HepG2 (cell line): ENCODE measurements around the gene IFI35. TPM values are rescaled to one million over a fixed set of nuclear protein-coding genes. Genes with fewer than 3 reads are reported as not detected.
A peak's percentile ranks its signal among the peaks of the same experiment; 100 is the strongest.

Experiments
- ARHGAP35 ChIP-seq: sonication (generic); formaldehyde crosslinking; IDR thresholded peaks from 2 replicates; pipeline ENCODE4 v1.9.0; 2022; ENCODE audit warnings: mild to moderate bottlenecking, inconsistent platforms, moderate library complexity, missing genetic modification reagents, borderline replicate concordance
- ASH2L ChIP-seq: fragments of 300-600, 200-600 bp; sonication (generic); IDR thresholded peaks from 2 replicates; pipeline ENCODE4 v1.7.0; 2017; ENCODE audit warnings: low read depth, mild to moderate bottlenecking, moderate library complexity, mixed read lengths, low read length; ENCODE audit not compliant: insufficient read length
- MTA1 ChIP-seq: sonication (generic); formaldehyde crosslinking; IDR thresholded peaks from 2 replicates; pipeline ENCODE4 v1.4.0; 2020; ENCODE audit warnings: missing genetic modification reagents, mild to moderate bottlenecking, borderline replicate concordance
- SIN3B ChIP-seq: fragments of 150-350 bp; IDR thresholded peaks from 2 replicates; pipeline ENCODE4 v1.6.1; 2014; ENCODE audit warnings: low read length
- TP53 ChIP-seq: sonication (generic); formaldehyde crosslinking; conservative IDR thresholded peaks from 2 replicates; pipeline ENCODE4 v1.4.0; 2020; ENCODE audit warnings: missing genetic modification reagents
- ZBTB25 ChIP-seq: IDR thresholded peaks from 2 replicates; pipeline ENCODE4 v1.6.1; 2018; ENCODE audit warnings: missing genetic modification reagents
- ZBTB46 ChIP-seq: sonication (generic); formaldehyde crosslinking; IDR thresholded peaks from 2 replicates; pipeline ENCODE4 v1.4.0; 2020; ENCODE audit warnings: mild to moderate bottlenecking, missing genetic modification reagents, borderline replicate concordance
- ZEB1 ChIP-seq: IDR thresholded peaks from 2 replicates; pipeline ENCODE4 v1.6.1; 2012; ENCODE audit warnings: mild to moderate bottlenecking, low read depth, inconsistent platforms; ENCODE audit not compliant: insufficient replicate concordance
- ZGPAT ChIP-seq: IDR thresholded peaks from 2 replicates; pipeline ENCODE4 v1.6.1; 2016; ENCODE audit warnings: mild to moderate bottlenecking
- ZNF232 ChIP-seq: sonication (generic); formaldehyde crosslinking; IDR thresholded peaks from 2 replicates; pipeline ENCODE4 v1.4.0; 2020; ENCODE audit warnings: missing genetic modification reagents, borderline replicate concordance
- ZNF281 ChIP-seq: sonication (generic); formaldehyde crosslinking; IDR thresholded peaks from 2 replicates; pipeline ENCODE4 v1.4.0; 2020; ENCODE audit warnings: missing genetic modification reagents, borderline replicate concordance
- ZNF382 ChIP-seq: sonication (generic); formaldehyde crosslinking; IDR thresholded peaks from 2 replicates; pipeline ENCODE4 v1.5.0; 2020; ENCODE audit warnings: missing genetic modification reagents, mild to moderate bottlenecking, borderline replicate concordance
- ZNF484 ChIP-seq: sonication (generic); formaldehyde crosslinking; IDR thresholded peaks from 2 replicates; pipeline ENCODE4 v1.5.1; 2020; ENCODE audit warnings: mild to moderate bottlenecking, low read depth, missing genetic modification reagents, borderline replicate concordance
- ZNF543 ChIP-seq: sonication (generic); formaldehyde crosslinking; IDR thresholded peaks from 2 replicates; pipeline ENCODE4 v1.4.0; 2020; ENCODE audit warnings: mild to moderate bottlenecking, missing genetic modification reagents
- ZNF713 ChIP-seq: sonication (generic); formaldehyde crosslinking; IDR thresholded peaks from 2 replicates; pipeline ENCODE4 v1.4.0; 2020; ENCODE audit warnings: mild to moderate bottlenecking, missing genetic modification reagents
- polyA plus RNA-seq, 8 experiments: library from polyadenylated mRNA; depleted of rRNA in 3 of 8; stranded (reverse) in 7 of 8; unstranded in 1 of 8; fragments of >200 nt; fragmentation: Illumina TruSeq in 4 of 8; extraction: Trizol in 4 of 8; gene quantifications; 2 replicates each; pipeline versions ENCODE4 v1.2.1 to v1.2.3, GENCODE V29; 2011 to 2016; ENCODE audit warnings: low read depth in 4 of 8, missing spikeins in 1 of 8, mixed read lengths in 1 of 8; ENCODE audit not compliant: insufficient read depth in 1 of 8
- total RNA-seq, 5 experiments: library from RNA; depleted of rRNA; stranded (reverse); fragments of >200 nt; fragmentation: Illumina TruSeq; extraction: Trizol; gene quantifications; 2 replicates each; pipeline ENCODE4 v1.2.3, GENCODE V29; 2016; ENCODE audit warnings: low read depth in 1 of 5

IFI35 gene
- total and polyA plus RNA-seq, 2 of the 13 experiments (the other 11 are each of a cell fraction or from before 2014, with no cell fraction given): 28.9 to 38.1 TPM

GRCh38 chr17:42980274-42980765, 26.3 kb upstream of the IFI35 start, which contains the start of gene RUNDC1 (continued):
- TF ChIP-seq ZBTB46 (peak; percentile 78), ZNF281 (CRISPR knock-in tag) (0 out of 2 replicates have a peak, but pooled peaks have one; percentile 18), ZEB1 (no peak), ZBTB25 (peak; percentile 83), ZNF232 (0 out of 2 replicates have a peak, but pooled peaks have one; percentile 47), TP53 (CRISPR knock-in tag) (0 out of 2 replicates have a peak, but pooled peaks have one; percentile 0), MTA1 (CRISPR knock-in tag) (no peak), ZNF382 (CRISPR knock-in tag) (no peak), ZGPAT (CRISPR knock-in tag) (peak; percentile 56), ZNF484 (CRISPR knock-in tag) (no peak), ZNF713 (CRISPR knock-in tag) (no peak), ZNF543 (CRISPR knock-in tag) (no peak), ASH2L (peak; percentile 86), ARHGAP35 (CRISPR knock-in tag) (0 out of 2 replicates have a peak, but pooled peaks have one; percentile 13), SIN3B (0 out of 2 replicates have a peak, but pooled peaks have one; percentile 51)
